Measurements from ENCODE around the gene UGGT1. TPM values are rescaled to one million over a fixed set of nuclear protein-coding genes. Genes with fewer than 3 reads are reported as not detected.
"Not testable (repeated sequence)": the region's sequence is repeated elsewhere in the genome, so short reads cannot be mapped to it uniquely, and the experiment has no call there.

Gene UGGT1
- total RNA-seq, 1 donor, result 80.0 TPM

- no peak for TF ChIP-seq CTCF (IDR thresholded peaks at IDR 0.05; ENCODE audit: extremely low read depth, low read depth, low read length)
- Histone ChIP-seq H3K27me3 (ENCODE audit: insufficient read depth, low read length) (no peaks in the 10 kb centered on the region), H3K9me3 (ENCODE audit: low read depth, low read length) (no peaks in the 10 kb centered on the region)
Measured at GRCh38 chr2:128206245-128206644, 115.2 kb downstream of the UGGT1 start.

GRCh38 chr2:128208023-128208422 is 117.0 kb downstream of the UGGT1 start:
- no peak for DNase-seq (ENCODE audit: insufficient read length, low spot score, missing footprints)
- TF ChIP-seq CTCF (IDR thresholded peaks at IDR 0.05; ENCODE audit: extremely low read depth, low read depth, low read length), result no peak
- Histone ChIP-seq H3K27ac (ENCODE audit: low read depth, low read length) (no peak overlapping the region), H2AFZ (ENCODE audit: low read length) (no peak overlapping the region), H3K36me3 (ENCODE audit: insufficient read depth, low read length) (no peaks in the 10 kb centered on the region), H3K4me1 (ENCODE audit: insufficient read depth, low read length) (no peaks in the 10 kb centered on the region), H3K9me3 (ENCODE audit: low read depth, low read length) (no peaks in the 10 kb centered on the region), H3K4me3 (ENCODE audit: insufficient read depth, low read length) (no peak overlapping the region), H4K20me1 (ENCODE audit: insufficient read depth, low read length) (no peaks in the 10 kb centered on the region), H3K4me2 (ENCODE audit: insufficient read depth, low read length) (no peak overlapping the region), H3K79me2 (ENCODE audit: insufficient read depth, low read length) (no peaks in the 10 kb centered on the region), H3K27me3 (ENCODE audit: insufficient read depth, low read length) (no peaks in the 10 kb centered on the region)

More at GRCh38 chr2:128206245-128206644, 115.2 kb downstream of the UGGT1 start:
- H3K4me1 ChIP-seq (ENCODE audit: insufficient read depth, low read length), result no peaks in the 10 kb centered on the region
- no peak overlapping the region for H3K4me3 ChIP-seq (ENCODE audit: insufficient read depth, low read length)
- H3K4me2 ChIP-seq (ENCODE audit: insufficient read depth, low read length), result no peak overlapping the region
- no peak overlapping the region for H3K27ac ChIP-seq (ENCODE audit: low read depth, low read length)
- no peak overlapping the region for H2AFZ ChIP-seq (ENCODE audit: low read length)
- no peaks in the 10 kb centered on the region for H3K79me2 ChIP-seq (ENCODE audit: insufficient read depth, low read length)
- no peaks in the 10 kb centered on the region for H3K36me3 ChIP-seq (ENCODE audit: insufficient read depth, low read length)
- no peaks in the 10 kb centered on the region for H4K20me1 ChIP-seq (ENCODE audit: insufficient read depth, low read length)
- DNase-seq (ENCODE audit: insufficient read length, low spot score, missing footprints), result no peak

- H2AFZ ChIP-seq (ENCODE audit: low read length); H3K27me3 ChIP-seq (ENCODE audit: insufficient read depth, low read length); H3K9me3 ChIP-seq (ENCODE audit: low read depth, low read length); H3K27ac ChIP-seq (ENCODE audit: low read depth, low read length); H3K79me2 ChIP-seq (ENCODE audit: insufficient read depth, low read length); H3K4me2 ChIP-seq (ENCODE audit: insufficient read depth, low read length); H3K36me3 ChIP-seq (ENCODE audit: insufficient read depth, low read length); H3K4me3 ChIP-seq (ENCODE audit: insufficient read depth, low read length); H4K20me1 ChIP-seq (ENCODE audit: insufficient read depth, low read length); H3K4me1 ChIP-seq (ENCODE audit: insufficient read depth, low read length): not testable (repeated sequence)
- DNase-seq (ENCODE audit: insufficient read length, low spot score, missing footprints), result peak; percentile 62
Measured at GRCh38 chr2:128208631-128209324, 117.8 kb downstream of the UGGT1 start.

GRCh38 chr2:128214251-128214650 is 123.3 kb downstream of the UGGT1 start:
- H3K27ac ChIP-seq (ENCODE audit: low read depth, low read length), result no peak overlapping the region
- no peaks in the 10 kb centered on the region for H3K79me2 ChIP-seq (ENCODE audit: insufficient read depth, low read length)
- TF ChIP-seq CTCF (IDR thresholded peaks at IDR 0.05; ENCODE audit: extremely low read depth, low read depth, low read length), result no peak
- no peak for DNase-seq (ENCODE audit: insufficient read length, low spot score, missing footprints)
- H3K9me3 ChIP-seq (ENCODE audit: low read depth, low read length), result no peaks in the 10 kb centered on the region
- H2AFZ ChIP-seq (ENCODE audit: low read length), result no peak overlapping the region
- no peaks in the 10 kb centered on the region for H3K4me1 ChIP-seq (ENCODE audit: insufficient read depth, low read length)
- no peaks in the 10 kb centered on the region for H3K36me3 ChIP-seq (ENCODE audit: insufficient read depth, low read length)
- no peaks in the 10 kb centered on the region for H3K27me3 ChIP-seq (ENCODE audit: insufficient read depth, low read length)
- no peaks in the 10 kb centered on the region for H4K20me1 ChIP-seq (ENCODE audit: insufficient read depth, low read length)
- H3K4me3 ChIP-seq (ENCODE audit: insufficient read depth, low read length), result no peak overlapping the region
- H3K4me2 ChIP-seq (ENCODE audit: insufficient read depth, low read length), result no peak overlapping the region

Measured in osteoblast (primary cell).